OCI-LY1 (cell line): ENCODE data around the gene RBM25.

Experiments used
- H2AFZ ChIP-seq: fragments of 200-600 bp; sonication (generic), shearing (Covaris generic); 2 replicates; pipeline ENCODE4 v1.6.0; 2014; ENCODE audit warnings: antibody characterized with exemption, mild to moderate bottlenecking, low read length
- H3F3A ChIP-seq: fragments of 200-600 bp; sonication (generic), shearing (Covaris generic); 2 replicates; pipeline ENCODE4 v1.6.0; 2014; ENCODE audit warnings: mild to moderate bottlenecking, antibody characterized with exemption, low read length, moderate library complexity; ENCODE audit not compliant: insufficient read depth
- H3K27ac ChIP-seq: fragments of 200-600 bp; sonication (generic); 2 replicates; pipeline ENCODE4 v1.5.1; 2014; ENCODE audit warnings: low read length, mixed run types, mild to moderate bottlenecking, low read depth; ENCODE audit not compliant: poor library complexity, severe bottlenecking
- H3K27me3 ChIP-seq: fragments of 200-600 bp; sonication (generic); 2 replicates; pipeline ENCODE4 v1.6.0; 2014; ENCODE audit warnings: antibody characterized with exemption, mild to moderate bottlenecking, low read length, moderate library complexity; ENCODE audit not compliant: insufficient read depth
- H3K36me3 ChIP-seq: fragments of 200-600 bp; sonication (generic); 2 replicates; pipeline ENCODE4 v1.6.1; 2014; ENCODE audit warnings: mild to moderate bottlenecking, antibody characterized with exemption, low read length, moderate library complexity, mixed read lengths; ENCODE audit not compliant: insufficient read depth
- H3K4me1 ChIP-seq: fragments of 200-600 bp; sonication (generic); 2 replicates; pipeline ENCODE4 v1.5.1; 2014; ENCODE audit warnings: mild to moderate bottlenecking, low read length, moderate library complexity; ENCODE audit not compliant: insufficient read depth, severe bottlenecking
- H3K4me2 ChIP-seq: fragments of 200-600 bp; sonication (generic), shearing (Covaris generic); 2 replicates; pipeline ENCODE4 v1.6.1; 2014; ENCODE audit warnings: low read length
- H3K4me3 ChIP-seq: fragments of 200-600 bp; sonication (generic); 2 replicates; pipeline ENCODE4 v1.5.1; 2014; ENCODE audit warnings: low read length, low read depth, mild to moderate bottlenecking, mixed read lengths; ENCODE audit not compliant: poor library complexity, severe bottlenecking
- H3K79me2 ChIP-seq: fragments of 200-600 bp; shearing (Covaris generic); 2 replicates; pipeline ENCODE4 v1.6.1; 2016; ENCODE audit warnings: mixed run types, low read length, mixed read lengths; ENCODE audit not compliant: insufficient read depth
- H3K9ac ChIP-seq: fragments of 200-600 bp; sonication (generic), shearing (Covaris generic); 2 replicates; pipeline ENCODE4 v1.6.1; 2014; ENCODE audit warnings: mild to moderate bottlenecking, low read length, mixed read lengths
- H3K9me2 ChIP-seq: fragments of 200-600 bp; sonication (generic), shearing (Covaris generic); 2 replicates; pipeline ENCODE4 v1.6.1; 2014; ENCODE audit warnings: low read depth, mild to moderate bottlenecking, low read length, mixed read lengths
- H3K9me3 ChIP-seq: fragments of 200-600 bp; shearing (Covaris generic); 2 replicates; pipeline ENCODE4 v1.6.1; 2014; ENCODE audit warnings: low read length, mixed read lengths
- H4K20me1 ChIP-seq: fragments of 200-600 bp; sonication (generic), shearing (Covaris generic); 2 replicates; pipeline ENCODE4 v1.6.0; 2016; ENCODE audit warnings: mild to moderate bottlenecking, low read length; ENCODE audit not compliant: insufficient read depth
- CTCF ChIP-seq: fragments of 200-600 bp; sonication (generic), shearing (Covaris generic); IDR thresholded peaks from 2 replicates; pipeline ENCODE4 v1.5.1; 2017; ENCODE audit warnings: mild to moderate bottlenecking, antibody characterized with exemption, low read length, moderate library complexity, mixed read lengths
- EZH2 ChIP-seq: fragments of 200-600 bp; sonication (generic), shearing (Covaris generic); IDR thresholded peaks from 2 replicates; pipeline ENCODE4 v1.8.0; 2017; ENCODE audit warnings: borderline replicate concordance, mixed run types, mild to moderate bottlenecking, antibody characterized with exemption, low read length, moderate library complexity, mixed read lengths

Gene RBM25

DNA sequence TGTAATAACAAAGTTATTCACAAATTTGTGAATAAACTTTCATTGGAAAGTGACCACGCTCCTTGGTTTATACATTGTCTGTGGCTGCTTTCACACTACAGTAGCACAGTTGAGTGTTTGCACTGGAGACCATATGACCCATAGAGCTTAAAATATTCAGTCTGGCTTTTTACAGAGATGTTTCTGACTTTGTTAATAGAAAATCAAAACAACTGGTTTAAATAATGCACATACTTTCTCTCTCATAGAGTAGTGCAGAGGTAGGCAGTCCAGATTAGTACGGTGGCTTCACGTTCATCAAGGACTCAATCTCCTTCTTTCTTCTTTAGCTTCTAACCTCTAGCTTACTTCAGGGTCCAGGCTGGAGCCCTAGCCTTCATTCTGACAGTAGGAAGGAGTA lies 114.2 kb downstream of the RBM25 start:
- Histone ChIP-seq H3K4me3 (no peak overlapping the region), H3K27ac (no peak overlapping the region), H2AFZ (no peak overlapping the region), H3K4me2 (no peak overlapping the region), H3K9me3 (no peaks in the 10 kb centered on the region), H3K9ac (no peak overlapping the region), H3K36me3 (peaks cover 67% of the 10 kb centered on the region), H3F3A (no peaks in the 10 kb centered on the region), H3K4me1 (no peaks in the 10 kb centered on the region), H4K20me1 (no peaks in the 10 kb centered on the region), H3K27me3 (no peaks in the 10 kb centered on the region), H3K79me2 (no peaks in the 10 kb centered on the region), H3K9me2 (no peaks in the 10 kb centered on the region)
- TF ChIP-seq CTCF (no peak), EZH2 (no peak)

GRCh38 chr14:73173092-73173735 lies 114.9 kb downstream of the RBM25 start:
- H3K27ac ChIP-seq = no peak overlapping the region
- H4K20me1 ChIP-seq = no peaks in the 10 kb centered on the region
- no peaks in the 10 kb centered on the region for H3K9me3 ChIP-seq
- H3K79me2 ChIP-seq = no peaks in the 10 kb centered on the region
- H3K4me2 ChIP-seq = no peak overlapping the region
- TF ChIP-seq CTCF = peak; percentile 68; the same call in 1 of the 2 replicates
- TF ChIP-seq EZH2 = no peak
- no peak overlapping the region for H3K9ac ChIP-seq
- peaks cover 64% of the 10 kb centered on the region for H3K36me3 ChIP-seq
- no peaks in the 10 kb centered on the region for H3F3A ChIP-seq
- no peaks in the 10 kb centered on the region for H3K9me2 ChIP-seq
- H2AFZ ChIP-seq = no peak overlapping the region
- H3K4me1 ChIP-seq = no peaks in the 10 kb centered on the region
- no peaks in the 10 kb centered on the region for H3K27me3 ChIP-seq
- H3K4me3 ChIP-seq = no peak overlapping the region
